K562 (cell line): Measurements from ENCODE around the gene HK1. TPM values are rescaled to one million over a fixed set of nuclear protein-coding genes. Genes with fewer than 3 reads are reported as not detected.

ENCODE experiments used
- CBX8 ChIP-seq: fragments of 200-600 bp; sonication (generic); IDR thresholded peaks from 2 replicates; pipeline ENCODE4 v1.6.1; 2012; ENCODE audit warnings: borderline replicate concordance, mixed run types, low read depth, mild to moderate bottlenecking, moderate library complexity, mixed read lengths, low read length, control low read depth, inconsistent platforms; ENCODE audit not compliant: poor library complexity, severe bottlenecking; ENCODE audit errors: extremely low read depth
- CXXC5 ChIP-seq: fragments of 250-450 bp; sonication (Bioruptor Pico); IDR thresholded peaks from 2 replicates; pipeline ENCODE4 v1.8.0; 2022; ENCODE audit warnings: inconsistent platforms, mild to moderate bottlenecking, moderate library complexity
- KLF16 ChIP-seq: IDR thresholded peaks from 2 replicates; pipeline ENCODE4 v1.6.1; 2016; ENCODE audit warnings: antibody characterized with exemption
- MBD2 ChIP-seq: sonication (generic); IDR thresholded peaks from 2 replicates; pipeline ENCODE4 v1.6.1; 2016; ENCODE audit warnings: low read depth, borderline replicate concordance
- MECOM ChIP-seq: fragments of 250-450 bp; sonication (Bioruptor Pico); IDR thresholded peaks from 2 replicates; pipeline ENCODE4 v1.8.0; 2022; ENCODE audit warnings: inconsistent platforms
- MTF1 ChIP-seq: fragments of 250-450 bp; sonication (Bioruptor Pico); IDR thresholded peaks from 2 replicates; pipeline ENCODE4 v1.9.0; 2021; ENCODE audit warnings: moderate library complexity, mild to moderate bottlenecking, inconsistent platforms, borderline replicate concordance
- NFIC ChIP-seq: fragments of 450-650 bp; IDR thresholded peaks from 2 replicates; pipeline ENCODE4 v1.6.1; 2017; ENCODE audit warnings: mild to moderate bottlenecking, inconsistent platforms
- OTX1 ChIP-seq: fragments of 450-650 bp; formaldehyde crosslinking; IDR thresholded peaks from 2 replicates; pipeline ENCODE4 v1.4.0; 2022; ENCODE audit warnings: mild to moderate bottlenecking
- POLR2A ChIP-seq: fragments of 450-650 bp; conservative IDR thresholded peaks from 2 replicates; pipeline ENCODE4 v1.6.1; 2016
- RCOR1 ChIP-seq, 2 experiments: IDR thresholded peaks; 2 replicates each; pipeline ENCODE4 v1.6.1; 2012; ENCODE audit warnings: low read depth in 2 of 2, low read length in 2 of 2, borderline replicate concordance in 1 of 2, improper control_type of control experiment in 1 of 2
- SMARCA4 ChIP-seq: fragments of 450-650 bp; IDR thresholded peaks from 2 replicates; pipeline ENCODE4 v1.6.1; 2016
- ZFP1 ChIP-seq: fragments of 450-650 bp; formaldehyde crosslinking; IDR thresholded peaks from 2 replicates; pipeline ENCODE4 v1.4.0; 2020; ENCODE audit warnings: mild to moderate bottlenecking, mixed read lengths
- ZKSCAN8 ChIP-seq: fragments of 200-800 bp; sonication (Bioruptor generic); IDR thresholded peaks from 2 replicates; pipeline ENCODE4 v1.6.1; 2016; ENCODE audit warnings: missing genetic modification characterization, missing compliant biosample characterization
- ZNF121 ChIP-seq: sonication (generic); formaldehyde crosslinking; conservative IDR thresholded peaks from 2 replicates; pipeline ENCODE4 v1.8.0; 2022; ENCODE audit warnings: missing genetic modification reagents
- ZNF184 ChIP-seq: sonication (generic); formaldehyde crosslinking; IDR thresholded peaks from 2 replicates; pipeline ENCODE4 v1.5.0; 2020; ENCODE audit warnings: missing genetic modification reagents
- ZNF445 ChIP-seq: fragments of 250-450 bp; sonication (Bioruptor Pico); IDR thresholded peaks from 2 replicates; pipeline ENCODE4 v1.4.0; 2020; ENCODE audit warnings: low read depth, mild to moderate bottlenecking, moderate library complexity
- ZNF79 ChIP-seq: fragments of 250-450 bp; sonication (Bioruptor Pico); IDR thresholded peaks from 2 replicates; pipeline ENCODE4 v1.4.0; 2020; ENCODE audit warnings: low read depth, mild to moderate bottlenecking, moderate library complexity
- polyA plus RNA-seq, 8 experiments: library from polyadenylated mRNA; depleted of rRNA in 4 of 8; stranded (reverse) in 5 of 8; unstranded in 3 of 8; fragments of >200 nt; fragmentation: Nextera tagmentation in 2 of 8; fragmentation: Illumina TruSeq in 1 of 8; extraction: Ambion mirVana in 2 of 8; extraction: Trizol in 1 of 8; gene quantifications; 2 replicates each; pipeline versions ENCODE4 v1.2.1 to v1.2.3, GENCODE V29; 2011 to 2014; ENCODE audit warnings: inconsistent platforms in 1 of 8, missing spikeins in 1 of 8
- total RNA-seq, 7 experiments: library from RNA; depleted of rRNA in 6 of 7; stranded (reverse); fragments of >200 nt in 6 of 7; fragmentation: Illumina TruSeq in 2 of 7; extraction: Trizol in 2 of 7; gene quantifications; 2 replicates each; pipeline versions ENCODE4 v1.2.1 to v1.2.3, GENCODE V29; 2011 to 2021; ENCODE audit warnings: low replicate concordance in 1 of 7
- TF ChIP-seq, protein P1 (sequence below): IDR thresholded peaks from 3 replicates; pipeline ENCODE4 v1.6.1; 2011; ENCODE audit warnings: borderline replicate concordance, mild to moderate bottlenecking; ENCODE audit not compliant: insufficient read length, insufficient read depth
- TF ChIP-seq, protein P2 (sequence below): fragments of 250-450 bp; sonication (Bioruptor Pico); IDR thresholded peaks from 2 replicates; pipeline ENCODE4 v1.8.0; 2021; ENCODE audit warnings: moderate library complexity, mild to moderate bottlenecking, inconsistent platforms
- TF ChIP-seq, protein P3 (sequence below): fragments of 250-450 bp; sonication (Bioruptor Pico); IDR thresholded peaks from 2 replicates; pipeline ENCODE4 v1.8.0; 2022; ENCODE audit warnings: inconsistent platforms, mild to moderate bottlenecking, moderate library complexity, borderline replicate concordance
- TF ChIP-seq, protein P4 (sequence below): sonication (generic); formaldehyde crosslinking; IDR thresholded peaks from 2 replicates; pipeline ENCODE4 v1.8.0; 2022; ENCODE audit warnings: mild to moderate bottlenecking, missing genetic modification reagents

The HK1 gene
- total and polyA plus RNA-seq, 9 of the 15 experiments (the other 6 are each of a cell fraction or from before 2014, with no cell fraction given) = 29.2 to 444 (median 193) TPM

DNA sequence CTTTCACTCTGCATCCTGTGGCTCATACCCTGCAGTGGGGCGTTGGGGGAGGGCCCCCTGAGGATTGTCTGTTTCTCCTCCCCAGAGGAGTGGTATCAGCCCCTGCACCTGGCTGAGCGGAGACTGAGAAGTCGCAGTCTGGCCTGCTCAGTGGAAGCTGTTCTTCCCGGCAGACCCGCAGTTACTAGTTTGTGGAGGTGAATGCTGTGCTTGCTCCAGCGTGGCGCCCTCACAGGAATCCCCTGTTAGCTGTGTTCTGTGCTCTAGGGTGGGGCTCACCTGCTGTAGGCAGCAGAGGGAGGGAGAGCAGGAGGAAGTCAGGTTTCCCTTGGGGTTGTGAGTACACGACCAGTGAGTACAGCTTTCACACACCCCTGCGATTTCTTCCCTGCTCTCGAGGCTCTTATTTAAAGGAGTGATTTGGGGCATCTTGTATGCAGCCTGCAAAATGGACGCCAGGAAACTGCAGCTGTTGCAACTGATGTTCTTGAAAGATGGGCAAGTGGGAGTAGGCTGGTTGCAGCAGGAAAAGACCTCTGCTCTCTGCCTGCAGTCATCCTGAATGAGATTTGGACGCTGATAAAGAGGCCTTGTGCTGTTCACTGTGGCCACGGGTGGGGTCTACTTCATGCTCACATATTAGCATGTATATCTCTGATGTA, 66.4 kb downstream of the HK1 start (continued):
- TF ChIP-seq CXXC5 (CRISPR knock-in tag) (no peak), CBX8 (no peak), MECOM (CRISPR knock-in tag) (no peak), MTF1 (CRISPR knock-in tag) (no peak), ZNF79 (CRISPR knock-in tag) (no peak), NFIC (no peak), ZNF121 (CRISPR knock-in tag) (no peak), ZNF445 (CRISPR knock-in tag) (no peak), KLF16 (0 out of 2 replicates have a peak, but pooled peaks have one; percentile 9), ZNF184 (CRISPR knock-in tag) (no peak), ZKSCAN8 (CRISPR knock-in tag) (no peak), POLR2A (no peak), ZFP1 (CRISPR knock-in tag) (no peak), RCOR1 (IDR thresholded peaks at IDR 0.05; ENCODE audit: borderline replicate concordance in 1 of 2, low read depth in 2 of 2, low read length in 2 of 2) (peak in 1 of 2 experiments; percentile 40; a peak in 1 of 4 replicates), MBD2 (no peak), SMARCA4 (no peak), OTX1 (CRISPR knock-in tag) (no peak)
- TF ChIP-seq, protein P1, sequence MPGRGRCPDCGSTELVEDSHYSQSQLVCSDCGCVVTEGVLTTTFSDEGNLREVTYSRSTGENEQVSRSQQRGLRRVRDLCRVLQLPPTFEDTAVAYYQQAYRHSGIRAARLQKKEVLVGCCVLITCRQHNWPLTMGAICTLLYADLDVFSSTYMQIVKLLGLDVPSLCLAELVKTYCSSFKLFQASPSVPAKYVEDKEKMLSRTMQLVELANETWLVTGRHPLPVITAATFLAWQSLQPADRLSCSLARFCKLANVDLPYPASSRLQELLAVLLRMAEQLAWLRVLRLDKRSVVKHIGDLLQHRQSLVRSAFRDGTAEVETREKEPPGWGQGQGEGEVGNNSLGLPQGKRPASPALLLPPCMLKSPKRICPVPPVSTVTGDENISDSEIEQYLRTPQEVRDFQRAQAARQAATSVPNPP = no peak
- TF ChIP-seq, protein P2, sequence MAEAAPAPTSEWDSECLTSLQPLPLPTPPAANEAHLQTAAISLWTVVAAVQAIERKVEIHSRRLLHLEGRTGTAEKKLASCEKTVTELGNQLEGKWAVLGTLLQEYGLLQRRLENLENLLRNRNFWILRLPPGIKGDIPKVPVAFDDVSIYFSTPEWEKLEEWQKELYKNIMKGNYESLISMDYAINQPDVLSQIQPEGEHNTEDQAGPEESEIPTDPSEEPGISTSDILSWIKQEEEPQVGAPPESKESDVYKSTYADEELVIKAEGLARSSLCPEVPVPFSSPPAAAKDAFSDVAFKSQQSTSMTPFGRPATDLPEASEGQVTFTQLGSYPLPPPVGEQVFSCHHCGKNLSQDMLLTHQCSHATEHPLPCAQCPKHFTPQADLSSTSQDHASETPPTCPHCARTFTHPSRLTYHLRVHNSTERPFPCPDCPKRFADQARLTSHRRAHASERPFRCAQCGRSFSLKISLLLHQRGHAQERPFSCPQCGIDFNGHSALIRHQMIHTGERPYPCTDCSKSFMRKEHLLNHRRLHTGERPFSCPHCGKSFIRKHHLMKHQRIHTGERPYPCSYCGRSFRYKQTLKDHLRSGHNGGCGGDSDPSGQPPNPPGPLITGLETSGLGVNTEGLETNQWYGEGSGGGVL (CRISPR knock-in tag) = no peak
- TF ChIP-seq, protein P3, sequence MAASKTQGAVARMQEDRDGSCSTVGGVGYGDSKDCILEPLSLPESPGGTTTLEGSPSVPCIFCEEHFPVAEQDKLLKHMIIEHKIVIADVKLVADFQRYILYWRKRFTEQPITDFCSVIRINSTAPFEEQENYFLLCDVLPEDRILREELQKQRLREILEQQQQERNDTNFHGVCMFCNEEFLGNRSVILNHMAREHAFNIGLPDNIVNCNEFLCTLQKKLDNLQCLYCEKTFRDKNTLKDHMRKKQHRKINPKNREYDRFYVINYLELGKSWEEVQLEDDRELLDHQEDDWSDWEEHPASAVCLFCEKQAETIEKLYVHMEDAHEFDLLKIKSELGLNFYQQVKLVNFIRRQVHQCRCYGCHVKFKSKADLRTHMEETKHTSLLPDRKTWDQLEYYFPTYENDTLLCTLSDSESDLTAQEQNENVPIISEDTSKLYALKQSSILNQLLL = no peak
- TF ChIP-seq, protein P4, sequence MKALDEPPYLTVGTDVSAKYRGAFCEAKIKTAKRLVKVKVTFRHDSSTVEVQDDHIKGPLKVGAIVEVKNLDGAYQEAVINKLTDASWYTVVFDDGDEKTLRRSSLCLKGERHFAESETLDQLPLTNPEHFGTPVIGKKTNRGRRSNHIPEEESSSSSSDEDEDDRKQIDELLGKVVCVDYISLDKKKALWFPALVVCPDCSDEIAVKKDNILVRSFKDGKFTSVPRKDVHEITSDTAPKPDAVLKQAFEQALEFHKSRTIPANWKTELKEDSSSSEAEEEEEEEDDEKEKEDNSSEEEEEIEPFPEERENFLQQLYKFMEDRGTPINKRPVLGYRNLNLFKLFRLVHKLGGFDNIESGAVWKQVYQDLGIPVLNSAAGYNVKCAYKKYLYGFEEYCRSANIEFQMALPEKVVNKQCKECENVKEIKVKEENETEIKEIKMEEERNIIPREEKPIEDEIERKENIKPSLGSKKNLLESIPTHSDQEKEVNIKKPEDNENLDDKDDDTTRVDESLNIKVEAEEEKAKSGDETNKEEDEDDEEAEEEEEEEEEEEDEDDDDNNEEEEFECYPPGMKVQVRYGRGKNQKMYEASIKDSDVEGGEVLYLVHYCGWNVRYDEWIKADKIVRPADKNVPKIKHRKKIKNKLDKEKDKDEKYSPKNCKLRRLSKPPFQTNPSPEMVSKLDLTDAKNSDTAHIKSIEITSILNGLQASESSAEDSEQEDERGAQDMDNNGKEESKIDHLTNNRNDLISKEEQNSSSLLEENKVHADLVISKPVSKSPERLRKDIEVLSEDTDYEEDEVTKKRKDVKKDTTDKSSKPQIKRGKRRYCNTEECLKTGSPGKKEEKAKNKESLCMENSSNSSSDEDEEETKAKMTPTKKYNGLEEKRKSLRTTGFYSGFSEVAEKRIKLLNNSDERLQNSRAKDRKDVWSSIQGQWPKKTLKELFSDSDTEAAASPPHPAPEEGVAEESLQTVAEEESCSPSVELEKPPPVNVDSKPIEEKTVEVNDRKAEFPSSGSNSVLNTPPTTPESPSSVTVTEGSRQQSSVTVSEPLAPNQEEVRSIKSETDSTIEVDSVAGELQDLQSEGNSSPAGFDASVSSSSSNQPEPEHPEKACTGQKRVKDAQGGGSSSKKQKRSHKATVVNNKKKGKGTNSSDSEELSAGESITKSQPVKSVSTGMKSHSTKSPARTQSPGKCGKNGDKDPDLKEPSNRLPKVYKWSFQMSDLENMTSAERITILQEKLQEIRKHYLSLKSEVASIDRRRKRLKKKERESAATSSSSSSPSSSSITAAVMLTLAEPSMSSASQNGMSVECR (CRISPR knock-in tag) = no peak
